GM21515 (cell line): Measurements from ENCODE around the gene DNPH1.

Experiments used
- ATAC-seq: cut with Tn5 transposase; IDR thresholded peaks from one replicate; pipeline ENCODE4 v1.9.1; 2021; ENCODE audit not compliant: unreplicated experiment

DNPH1 gene

DNA sequence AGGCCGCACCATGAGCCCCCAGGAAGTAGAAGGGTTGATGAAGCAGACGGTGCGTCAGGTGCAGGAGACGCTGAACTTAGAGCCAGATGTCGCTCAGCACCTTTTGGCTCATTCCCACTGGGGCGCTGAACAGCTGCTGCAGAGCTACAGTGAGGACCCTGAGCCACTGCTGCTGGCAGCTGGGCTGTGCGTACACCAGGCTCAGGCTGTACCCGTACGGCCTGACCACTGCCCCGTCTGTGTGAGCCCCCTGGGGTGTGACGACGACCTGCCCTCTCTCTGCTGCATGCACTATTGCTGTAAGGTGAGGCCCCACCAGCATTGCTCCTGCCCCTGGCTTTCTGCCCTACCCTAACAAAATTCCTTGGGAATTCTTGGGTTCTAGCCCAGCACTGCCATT lies 13.1 kb downstream of the DNPH1 start:
- ATAC-seq = no peak

DNA sequence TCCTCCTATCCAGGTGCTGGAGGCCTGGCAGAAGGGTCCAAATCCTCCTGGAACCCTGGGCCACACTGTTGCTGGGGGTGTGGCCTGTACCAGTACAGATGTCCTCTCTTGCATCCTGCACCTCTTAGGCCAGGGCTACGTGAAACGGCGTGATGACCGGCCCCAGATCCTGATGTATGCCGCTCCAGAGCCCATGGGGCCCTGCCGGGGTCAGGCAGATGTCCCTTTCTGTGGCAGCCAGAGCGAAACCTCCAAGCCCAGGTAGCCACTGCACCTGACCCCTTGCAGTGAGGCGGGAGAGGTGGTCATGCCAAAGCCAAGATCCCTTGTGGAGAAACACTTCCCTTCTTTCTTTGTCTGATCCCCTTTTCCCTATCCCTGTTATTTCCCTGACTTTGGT lies 14.2 kb downstream of the DNPH1 start:
- no peak for ATAC-seq

DNA sequence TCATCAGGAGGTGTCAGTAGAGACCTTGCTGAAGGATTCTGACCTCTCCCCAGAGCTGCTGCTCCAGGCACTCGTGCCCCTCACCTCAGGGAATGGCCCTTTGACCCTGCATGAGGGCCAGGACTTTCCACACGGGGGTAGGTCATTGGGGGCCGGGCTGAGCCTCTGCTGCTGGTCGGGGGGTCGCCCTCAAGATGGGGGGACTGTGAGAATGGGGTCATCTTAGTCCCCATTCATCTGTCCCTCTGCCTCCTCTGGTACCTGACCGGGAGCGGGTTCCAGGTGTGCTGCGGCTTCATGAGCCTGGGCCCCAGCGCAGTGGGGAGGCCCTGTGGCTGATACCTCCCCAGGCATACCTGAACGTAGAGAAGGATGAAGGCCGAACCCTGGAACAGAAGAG lies 15.8 kb downstream of the DNPH1 start:
- ATAC-seq = no peak

DNA sequence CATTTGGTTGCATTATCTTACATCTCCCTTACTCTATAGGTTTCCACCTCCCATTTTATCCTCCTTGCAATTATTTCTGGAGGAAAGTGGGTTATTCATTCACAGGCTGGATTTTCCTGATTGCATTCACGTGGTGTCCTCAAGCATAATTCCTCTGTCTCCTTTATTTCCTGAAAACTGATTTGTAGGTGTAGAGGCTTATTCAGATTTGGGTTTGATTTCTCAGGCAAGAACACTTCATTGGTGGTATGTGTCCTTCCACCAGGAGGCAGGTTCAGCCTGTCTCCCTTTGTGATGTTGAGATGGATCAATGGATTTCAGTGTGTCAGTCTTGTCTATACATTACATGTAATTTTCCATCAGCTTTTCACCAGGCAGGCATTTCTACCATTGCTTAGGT lies 17.3 kb downstream of the DNPH1 start:
- no peak for ATAC-seq

DNA sequence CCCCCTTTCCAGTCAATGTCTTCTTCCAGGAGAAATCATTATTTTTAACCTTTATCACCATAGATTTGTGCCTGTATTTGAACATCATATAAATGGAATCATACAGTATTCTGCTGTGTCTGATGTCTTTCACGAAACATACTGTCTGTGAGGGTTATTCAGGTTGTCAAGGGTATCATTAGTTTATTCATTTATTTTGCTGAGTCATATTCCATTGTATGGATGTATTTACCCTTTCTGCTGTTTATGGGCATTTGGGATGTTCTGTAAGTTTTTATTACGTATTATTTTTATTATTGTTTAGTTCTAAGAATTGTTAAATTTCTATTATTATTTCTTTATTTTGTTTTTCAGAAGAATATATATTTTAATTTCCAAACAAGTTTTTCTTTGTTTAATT lies 22.0 kb downstream of the DNPH1 start:
- no peak for ATAC-seq

DNA sequence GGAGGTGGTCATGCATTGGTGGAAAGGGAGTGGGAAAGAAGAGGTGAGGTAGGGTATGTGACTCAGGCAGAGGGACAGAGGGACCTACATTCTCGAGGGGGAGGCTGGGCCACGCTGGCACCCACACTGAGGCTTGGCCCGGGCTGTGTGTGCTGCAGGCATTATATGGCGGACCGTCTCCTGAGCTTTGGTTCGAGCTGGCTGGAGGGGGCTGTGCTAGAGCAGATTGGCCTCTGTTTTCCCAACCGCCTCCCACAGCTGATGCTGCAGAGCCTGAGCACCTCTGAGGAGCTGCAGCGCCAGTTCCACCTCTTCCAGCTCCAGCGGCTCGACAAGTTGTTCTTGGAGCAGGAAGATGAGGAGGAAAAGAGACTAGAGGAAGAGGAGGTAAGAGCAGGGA lies 23.4 kb downstream of the DNPH1 start:
- no peak for ATAC-seq

DNA sequence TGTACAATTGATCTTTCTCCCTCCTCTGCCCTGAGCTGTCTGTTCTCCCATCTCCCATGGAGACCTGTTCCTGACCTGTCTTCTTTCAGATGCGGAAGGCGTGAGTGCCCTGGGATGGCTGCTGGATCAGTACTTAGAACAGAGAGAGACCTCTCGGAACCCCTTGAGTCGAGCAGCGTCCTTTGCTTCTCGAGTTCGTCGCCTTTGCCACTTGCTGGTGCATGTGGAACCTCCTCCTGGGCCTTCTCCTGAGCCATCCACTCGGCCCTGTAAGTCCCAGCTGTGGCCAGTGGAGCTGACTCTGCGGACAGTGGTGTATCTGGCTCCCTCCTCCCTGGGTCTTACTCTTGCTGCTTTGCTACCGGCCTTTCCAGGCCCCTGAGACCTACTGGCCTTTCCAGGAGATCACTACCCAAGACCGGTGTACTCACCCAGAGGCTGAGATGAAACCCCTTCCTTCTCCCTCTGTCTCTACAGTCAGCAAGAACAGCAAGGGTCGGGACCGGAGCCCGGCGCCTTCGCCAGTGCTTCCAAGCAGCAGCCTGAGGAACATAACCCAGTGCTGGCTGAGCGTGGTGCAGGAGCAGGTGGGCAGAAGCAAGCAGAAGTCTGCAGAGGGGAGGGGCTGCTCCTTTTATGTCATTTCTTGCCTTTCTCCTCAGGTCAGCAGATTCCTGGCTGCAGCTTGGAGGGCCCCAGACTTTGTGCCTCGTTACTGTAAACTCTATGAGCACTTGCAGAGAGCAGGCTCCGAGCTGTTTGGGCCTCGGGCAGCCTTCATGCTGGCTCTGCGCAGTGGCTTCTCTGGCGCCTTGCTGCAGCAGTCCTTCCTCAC lies 24.8 kb downstream of the DNPH1 start:
- no peak for ATAC-seq

DNA sequence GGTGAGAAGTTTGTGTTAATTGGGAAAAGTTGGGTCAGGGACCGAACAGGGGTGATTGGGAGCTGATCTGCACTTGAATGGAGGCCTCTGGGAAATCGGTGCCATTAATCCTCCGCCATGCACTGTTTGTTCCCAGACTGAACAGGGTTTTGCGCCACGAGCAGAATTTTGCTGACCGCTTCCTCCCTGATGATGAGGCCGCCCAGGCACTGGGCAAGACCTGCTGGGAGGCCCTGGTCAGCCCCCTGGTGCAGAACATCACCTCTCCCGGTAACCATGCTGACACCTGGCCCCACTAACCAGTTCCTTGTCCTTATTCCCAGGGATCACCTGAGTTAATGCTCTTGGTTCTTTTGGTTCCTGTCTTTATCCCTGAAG lies 25.6 kb downstream of the DNPH1 start:
- ATAC-seq = no peak

DNA sequence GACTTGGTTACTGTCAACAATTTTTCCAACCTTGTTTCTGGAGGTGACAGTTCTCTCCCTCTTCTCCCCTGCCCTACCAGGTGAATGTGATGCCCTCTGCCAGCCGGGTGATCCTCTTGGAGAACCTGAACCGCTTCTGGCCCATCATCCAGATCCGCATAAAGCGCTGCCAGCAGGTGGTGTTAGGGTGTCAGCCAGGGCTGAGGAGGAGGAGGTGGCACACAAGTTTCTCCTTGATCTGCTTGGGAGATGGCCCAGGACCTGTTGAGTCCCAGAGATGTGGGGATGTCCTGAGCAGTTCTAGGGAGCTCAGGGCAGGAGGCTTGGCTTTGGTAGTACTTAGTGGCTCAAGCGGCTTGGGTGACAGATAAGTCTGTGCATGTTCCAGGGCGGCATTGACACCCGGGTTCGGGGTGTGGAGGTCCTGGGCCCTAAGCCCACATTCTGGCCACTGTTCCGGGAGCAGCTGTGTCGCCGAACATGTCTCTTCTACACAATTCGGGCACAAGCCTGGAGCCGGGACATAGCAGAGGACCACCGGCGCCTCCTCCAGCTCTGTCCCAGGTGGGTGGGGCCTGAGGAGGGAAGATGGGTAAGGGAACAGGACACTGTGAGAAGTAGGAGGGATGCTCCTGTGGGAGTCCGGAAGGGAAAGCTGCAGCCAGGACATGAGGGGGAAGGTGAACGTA lies 26.1 kb downstream of the DNPH1 start:
- no peak for ATAC-seq

DNA sequence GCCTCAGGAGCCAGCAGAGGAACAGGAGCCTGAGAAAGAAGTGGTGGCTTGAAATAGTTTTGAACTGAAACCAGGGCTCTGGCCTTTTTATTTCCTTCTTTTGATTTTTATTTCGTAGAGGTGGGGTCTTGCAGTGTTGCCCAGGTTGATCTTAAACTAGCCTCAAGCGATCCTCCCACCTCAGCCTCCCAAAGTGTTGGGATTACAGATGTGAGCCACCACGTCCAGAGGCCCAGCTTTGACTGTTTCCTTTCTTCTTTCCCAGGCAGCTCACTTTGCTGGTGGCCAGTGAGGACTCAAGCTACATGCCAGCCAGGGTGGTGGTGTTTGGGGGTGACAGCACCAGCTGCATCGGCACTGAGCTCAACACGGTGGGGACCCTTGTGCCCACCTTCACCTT lies 26.8 kb downstream of the DNPH1 start:
- ATAC-seq = no peak

DNA sequence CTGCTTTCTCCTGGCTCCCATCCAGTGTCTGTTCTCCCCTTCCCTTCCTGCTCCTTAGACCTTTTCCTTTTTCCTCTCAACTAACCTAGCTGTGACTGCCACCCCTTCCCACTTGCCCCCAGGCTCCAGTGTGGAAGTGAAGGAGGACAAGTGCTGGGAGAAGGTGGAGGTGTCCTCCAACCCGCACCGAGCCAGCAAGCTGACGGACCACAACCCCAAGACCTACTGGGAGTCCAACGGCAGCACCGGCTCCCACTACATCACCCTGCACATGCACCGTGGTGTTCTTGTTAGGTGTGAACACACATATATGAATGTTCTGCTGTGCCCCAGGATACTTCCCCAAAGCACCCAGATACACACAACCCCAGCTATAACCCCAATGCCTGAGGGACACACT lies 28.7 kb downstream of the DNPH1 start:
- no peak for ATAC-seq

DNA sequence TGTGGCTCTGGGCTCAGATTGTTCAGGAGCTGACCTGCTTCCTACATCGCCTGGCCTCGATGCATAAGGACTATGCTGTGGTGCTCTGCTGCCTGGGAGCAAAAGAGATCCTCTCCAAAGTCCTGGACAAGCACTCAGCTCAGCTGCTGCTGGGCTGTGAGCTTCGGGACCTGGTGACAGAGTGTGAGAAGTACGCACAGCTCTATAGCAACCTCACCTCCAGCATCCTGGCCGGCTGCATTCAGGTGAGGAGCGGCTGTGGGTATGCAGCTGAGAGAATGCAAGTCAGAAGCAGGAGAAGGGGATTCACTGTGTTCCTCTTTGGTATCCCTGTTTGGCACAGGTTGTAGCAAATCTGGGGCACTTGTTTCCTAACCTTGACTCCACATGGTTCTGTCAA lies 29.4 kb downstream of the DNPH1 start:
- no peak for ATAC-seq

DNA sequence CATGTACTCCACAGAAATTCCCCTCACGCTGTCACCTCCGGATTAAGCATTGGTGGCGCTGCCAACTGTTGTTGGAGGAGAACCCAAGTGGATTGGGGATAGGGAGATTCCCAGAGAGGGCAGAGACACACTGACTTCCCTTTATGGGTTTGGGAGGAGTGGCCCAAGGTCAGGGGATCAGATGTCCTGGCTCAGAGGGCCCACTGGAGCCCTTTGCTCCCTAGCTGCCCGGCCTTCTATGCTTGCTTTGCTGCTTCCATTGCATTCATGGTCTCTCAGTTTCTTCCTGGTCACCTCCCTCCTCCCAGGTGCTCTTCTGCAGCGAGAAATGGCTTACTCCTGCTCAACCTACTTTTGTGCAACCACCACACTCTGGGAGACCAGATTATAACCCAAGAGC lies 32.9 kb downstream of the DNPH1 start:
- no peak for ATAC-seq

DNA sequence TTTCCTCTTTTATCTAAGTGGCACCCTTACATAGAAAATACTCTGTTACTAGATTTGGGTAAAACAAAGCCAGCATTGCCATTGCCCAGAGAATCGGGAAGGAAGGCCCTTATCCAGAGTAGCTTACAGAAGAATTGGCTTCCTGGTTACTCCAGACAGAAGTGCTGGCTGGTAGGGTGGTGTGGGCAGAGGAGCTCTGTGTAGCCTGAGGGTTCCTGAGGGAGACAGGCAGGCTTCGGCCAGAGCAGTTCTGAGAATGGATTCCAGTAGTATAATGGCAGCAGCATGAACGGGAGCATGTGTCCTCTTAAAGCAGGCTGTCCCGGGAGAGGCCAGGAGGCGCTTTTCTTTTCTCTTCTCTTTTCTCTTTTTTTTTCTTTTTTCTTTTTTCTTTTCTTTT lies 35.4 kb downstream of the DNPH1 start:
- no peak for ATAC-seq

DNA sequence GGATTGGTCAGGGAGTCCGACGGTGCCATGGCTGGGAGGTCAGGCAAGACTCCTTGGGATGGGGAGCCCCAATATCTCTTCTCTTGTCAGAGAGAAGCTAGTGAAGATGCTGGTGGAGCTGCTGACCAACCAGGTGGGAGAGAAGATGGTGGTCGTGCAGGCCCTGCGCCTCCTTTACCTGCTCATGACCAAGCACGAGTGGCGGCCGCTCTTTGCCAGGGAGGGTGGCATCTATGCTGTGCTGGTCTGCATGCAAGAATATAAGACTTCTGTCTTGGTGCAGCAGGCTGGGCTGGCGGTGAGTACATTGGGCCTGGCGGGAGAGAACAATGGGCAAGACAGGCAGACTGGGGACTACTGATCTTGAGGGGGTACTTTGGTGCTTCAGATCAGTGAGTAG lies 36.4 kb downstream of the DNPH1 start:
- no peak for ATAC-seq

DNA sequence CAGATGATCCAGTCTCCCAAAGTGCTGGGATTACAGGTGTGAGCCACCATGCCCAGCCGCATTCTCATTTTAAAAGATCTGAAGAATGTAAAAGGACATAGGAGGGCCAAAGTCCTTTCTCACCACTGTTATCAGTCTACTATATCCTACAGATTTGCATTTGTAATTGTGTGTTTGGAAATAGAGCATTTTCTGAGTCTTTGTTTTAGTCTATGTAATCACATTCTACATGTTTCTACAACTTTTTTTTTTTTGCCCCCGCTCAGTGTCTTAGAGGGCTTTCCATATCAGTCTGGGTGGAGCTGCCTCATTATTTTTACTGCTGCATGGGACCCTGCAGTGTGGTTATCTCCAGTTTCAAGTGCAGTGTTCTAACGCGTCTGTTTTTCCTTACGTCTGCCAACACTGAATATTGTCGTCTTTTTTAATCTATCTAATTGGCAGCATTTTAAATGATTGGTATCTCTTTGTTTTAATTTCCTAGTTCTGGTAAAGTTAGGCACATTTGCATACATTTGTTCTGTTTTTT lies 39.4 kb downstream of the DNPH1 start:
- ATAC-seq = no peak

DNA sequence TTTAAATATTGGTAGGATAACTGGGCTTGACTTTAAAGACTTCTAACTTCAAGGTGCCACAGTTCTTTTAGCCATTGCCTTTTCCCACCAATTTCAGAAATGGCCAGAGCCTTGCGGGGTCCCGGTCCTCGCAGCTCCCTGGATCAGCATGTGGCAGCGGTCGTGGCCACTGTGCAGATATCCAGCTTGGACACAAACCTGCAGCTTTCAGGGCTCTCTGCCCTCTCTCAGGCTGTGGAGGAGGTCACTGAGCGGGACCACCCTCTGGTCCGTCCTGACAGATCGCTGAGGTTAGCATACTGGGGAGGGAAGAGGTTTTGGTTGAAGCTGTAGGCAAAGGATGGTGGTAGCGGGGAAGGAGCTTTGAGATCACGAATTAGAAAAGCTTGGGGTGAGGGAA lies 40.9 kb downstream of the DNPH1 start:
- no peak for ATAC-seq

DNA sequence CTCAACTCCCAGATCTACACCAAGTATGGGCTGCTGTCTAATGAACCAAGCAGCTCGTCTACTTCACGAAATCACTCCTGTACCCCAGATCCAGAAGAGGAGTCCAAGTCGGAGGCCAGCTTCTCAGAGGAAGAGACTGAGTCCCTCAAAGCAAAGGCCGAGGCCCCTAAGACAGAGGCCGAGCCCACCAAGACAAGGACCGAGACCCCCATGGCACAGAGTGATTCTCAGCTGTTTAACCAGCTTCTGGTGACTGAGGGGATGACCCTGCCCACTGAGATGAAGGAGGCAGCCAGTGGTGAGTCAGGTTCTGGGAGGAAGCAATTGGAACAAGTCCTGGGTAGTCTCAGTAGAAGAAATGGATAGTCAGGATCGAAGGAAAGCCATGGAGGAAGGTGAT lies 41.5 kb downstream of the DNPH1 start:
- ATAC-seq = no peak

DNA sequence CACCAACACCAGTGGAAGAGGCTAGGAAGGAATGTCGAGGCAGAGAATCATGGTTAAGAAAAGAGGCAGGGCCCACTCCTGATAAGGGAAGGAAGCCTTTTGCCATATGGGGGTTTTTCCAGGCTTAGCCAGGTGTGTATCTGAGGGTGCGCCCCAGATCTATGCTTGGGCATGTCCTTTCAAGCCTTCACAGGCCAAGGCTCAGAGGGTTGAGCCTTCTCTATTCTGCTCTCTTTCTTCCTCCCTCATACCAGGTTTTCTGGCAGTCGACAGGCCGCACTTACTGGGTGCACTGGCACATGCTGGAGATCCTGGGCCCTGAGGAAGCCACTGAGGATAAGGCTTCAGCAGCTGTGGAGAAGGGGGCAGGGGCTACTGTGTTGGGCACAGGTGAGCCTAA lies 42.6 kb downstream of the DNPH1 start:
- ATAC-seq = no peak

DNA sequence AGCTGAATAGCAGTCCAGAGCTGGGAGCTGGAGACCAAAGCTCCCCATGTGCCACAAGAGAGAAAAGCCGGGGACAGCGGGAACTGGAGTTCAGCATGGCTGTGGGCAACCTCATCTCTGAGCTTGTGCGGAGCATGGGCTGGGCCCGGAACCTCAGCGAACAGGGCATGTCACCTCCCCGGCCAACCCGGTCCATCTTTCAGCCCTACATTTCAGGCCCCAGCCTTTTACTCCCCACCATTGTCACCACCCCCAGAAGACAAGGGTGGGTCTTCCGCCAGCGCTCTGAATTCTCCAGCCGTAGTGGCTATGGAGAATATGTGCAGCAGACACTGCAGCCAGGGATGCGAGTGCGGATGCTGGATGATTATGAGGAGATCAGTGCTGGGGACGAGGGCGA lies 43.3 kb downstream of the DNPH1 start:
- no peak for ATAC-seq

DNA sequence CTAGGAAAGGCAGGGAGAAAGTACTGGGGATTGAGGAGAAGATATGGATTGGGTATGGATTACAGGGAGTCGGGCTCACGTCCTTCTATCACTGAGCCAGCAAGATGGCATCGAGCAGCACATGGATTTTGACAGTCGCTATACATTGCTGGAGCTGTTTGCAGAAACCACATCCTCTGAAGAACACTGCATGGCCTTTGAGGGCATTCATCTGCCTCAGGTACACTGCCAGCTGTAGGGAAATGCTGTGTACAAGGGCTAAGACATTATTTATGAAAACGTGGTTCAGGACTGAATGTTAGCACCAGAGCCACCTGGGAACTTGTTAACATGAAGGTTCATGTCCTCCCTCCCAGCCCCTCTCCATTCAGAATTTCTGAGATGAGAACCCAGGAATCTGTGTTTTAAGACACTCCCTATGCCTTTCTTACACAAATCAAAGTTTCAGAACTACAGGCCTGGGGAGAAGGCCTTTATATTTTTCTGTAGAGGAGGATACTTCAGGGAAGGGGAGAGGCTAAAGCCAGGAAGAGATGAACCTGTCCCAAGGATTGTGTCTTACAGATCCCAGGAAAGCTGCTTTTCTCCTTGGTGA lies 43.8 kb downstream of the DNPH1 start:
- ATAC-seq = no peak
